Activated CD4-positive, CD25-positive, alpha-beta regulatory T cell treated with anti-CD3 and anti-CD28 coated beads, Interleukin-2, amount 50 U/mL, for 72 hours (primary cell): ENCODE data around the gene SPECC1.
"Not testable (repeated sequence)": the region's sequence is repeated elsewhere in the genome, so short reads cannot be mapped to it uniquely, and the experiment has no call there.

Source experiments
- DNase-seq: peaks from one replicate; pipeline ENCODE4 v3.0.0; 2021

Gene SPECC1

GRCh38 chr17:20071824-20072691, 62.9 kb downstream of the SPECC1 start:
- DNase-seq: no peak

DNA sequence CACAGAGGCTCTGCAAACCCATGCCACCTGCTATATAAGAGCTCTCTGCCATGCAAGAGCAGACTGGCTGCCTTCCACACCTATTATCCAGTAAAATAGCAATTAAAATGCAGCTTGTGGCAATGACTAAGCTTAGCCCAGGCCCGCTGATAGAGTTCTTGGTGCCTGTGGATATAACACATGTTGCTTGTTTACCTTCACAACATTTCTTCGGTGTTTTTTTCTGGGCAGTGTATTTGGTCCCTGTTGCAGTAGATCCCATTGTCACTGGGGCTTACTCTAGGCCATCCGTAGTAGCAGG, 63.5 kb downstream of the SPECC1 start:
- no peak for DNase-seq

GRCh38 chr17:20073055-20073979, 64.2 kb downstream of the SPECC1 start:
- DNase-seq: no peak

- DNase-seq: no peak
Measured at GRCh38 chr17:20074001-20074400, 64.8 kb downstream of the SPECC1 start.

- no peak for DNase-seq
Measured at GRCh38 chr17:20074489-20074888, 65.3 kb downstream of the SPECC1 start.

DNA sequence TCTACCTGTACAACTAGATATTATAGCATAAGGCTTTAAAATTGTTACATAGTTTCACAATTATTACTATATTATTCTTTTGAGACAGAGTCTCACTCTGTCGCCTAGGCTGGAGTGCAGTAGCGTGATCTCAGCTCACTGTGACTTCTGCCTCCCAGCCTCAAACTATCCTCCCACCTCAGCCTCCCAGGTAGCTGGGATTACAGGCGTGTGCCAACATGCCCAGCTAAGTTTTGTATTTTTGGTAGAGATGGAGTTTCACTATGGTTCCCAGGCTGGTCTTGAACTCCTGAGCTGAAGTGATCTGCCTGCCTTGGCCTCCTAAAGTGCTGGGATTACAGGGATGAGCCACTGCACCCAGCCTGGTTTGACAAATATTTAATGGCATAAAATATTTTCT, 67.0 kb downstream of the SPECC1 start:
- DNase-seq: not testable (repeated sequence)

DNA sequence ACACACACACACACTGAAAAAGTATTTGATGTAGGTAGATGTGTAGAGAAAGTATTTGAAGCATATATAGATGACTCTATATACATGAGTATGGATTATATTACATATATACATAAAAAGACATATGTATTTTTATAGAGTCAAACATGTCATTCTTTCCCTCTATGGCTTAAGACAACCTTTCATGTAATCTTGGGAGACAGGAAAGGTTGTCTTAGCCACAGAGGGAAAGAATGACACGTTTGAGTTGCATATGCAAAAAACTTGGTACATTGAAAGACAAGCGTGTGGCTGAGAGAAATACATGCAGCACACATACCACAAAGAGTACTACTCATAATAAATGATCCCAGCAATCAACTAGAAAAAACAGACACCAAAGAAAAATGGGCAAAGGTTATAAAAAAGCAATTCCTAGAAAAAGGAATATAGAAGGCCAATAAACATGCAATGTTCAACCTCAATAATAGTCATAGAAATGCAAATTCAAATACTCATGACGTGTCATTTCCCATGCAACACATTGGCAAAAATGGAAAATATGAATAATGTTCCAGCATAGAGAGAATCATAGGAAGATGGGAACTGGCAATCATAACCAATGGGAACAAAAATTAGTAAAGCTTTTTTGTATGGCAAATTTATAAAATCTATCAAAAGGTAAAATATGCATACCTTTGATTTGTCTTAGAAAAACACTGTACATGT, 69.0 kb downstream of the SPECC1 start:
- DNase-seq: no peak

DNA sequence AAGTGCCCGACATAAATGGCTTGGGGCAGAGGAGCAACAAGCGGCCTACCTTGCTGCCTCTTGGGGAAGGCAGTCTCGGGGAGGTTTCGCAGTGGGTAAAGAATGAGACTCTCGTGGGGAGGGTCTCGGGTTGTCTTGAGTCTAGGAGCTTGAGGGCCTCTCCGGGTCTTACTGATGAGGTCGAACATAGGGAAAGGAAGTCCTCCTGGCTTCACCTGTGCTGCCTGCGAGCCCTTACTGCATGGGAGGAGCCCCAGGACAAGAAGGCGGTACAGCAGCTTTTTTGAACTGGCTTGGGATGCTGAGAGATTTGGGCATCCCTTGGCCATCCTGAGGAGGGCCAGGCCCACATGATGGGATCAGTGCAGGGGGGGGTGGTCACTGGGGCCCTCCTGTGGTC, 71.4 kb downstream of the SPECC1 start:
- no peak for DNase-seq

DNA sequence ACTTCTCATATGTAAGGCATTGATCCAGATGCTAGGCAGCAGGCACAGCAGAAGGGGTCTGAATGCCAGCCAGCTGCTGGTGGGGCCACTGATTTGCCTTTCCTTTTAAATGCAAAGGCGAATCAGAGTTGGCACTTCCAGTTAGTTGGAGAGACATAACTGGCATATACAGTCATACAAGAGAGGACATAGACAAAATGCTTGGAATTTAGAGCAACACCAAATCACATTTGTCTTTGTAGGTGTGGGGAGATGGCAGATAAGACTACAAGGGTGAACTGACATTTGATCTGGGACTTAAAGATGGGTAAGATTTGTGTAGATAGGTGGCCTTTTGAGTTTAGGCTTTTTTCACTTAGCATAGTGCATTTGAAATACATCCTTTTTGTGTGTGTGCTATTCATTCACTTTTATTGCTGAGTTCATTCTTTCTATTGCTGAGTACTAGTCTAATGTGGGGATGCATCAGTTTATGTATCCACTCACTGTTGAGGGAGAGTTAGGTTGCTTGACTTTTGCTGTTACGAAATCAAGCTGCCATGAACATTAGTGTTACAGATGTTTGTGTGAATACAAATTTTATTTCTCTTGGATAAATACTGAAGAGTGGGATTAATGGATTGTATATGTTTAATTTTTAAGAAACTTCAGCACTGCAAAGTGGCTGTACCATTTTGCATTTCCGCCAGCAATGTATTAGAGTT, 74.1 kb downstream of the SPECC1 start:
- DNase-seq: no peak

- no peak for DNase-seq
Measured at GRCh38 chr17:20084621-20085282, 75.6 kb downstream of the SPECC1 start.

DNA sequence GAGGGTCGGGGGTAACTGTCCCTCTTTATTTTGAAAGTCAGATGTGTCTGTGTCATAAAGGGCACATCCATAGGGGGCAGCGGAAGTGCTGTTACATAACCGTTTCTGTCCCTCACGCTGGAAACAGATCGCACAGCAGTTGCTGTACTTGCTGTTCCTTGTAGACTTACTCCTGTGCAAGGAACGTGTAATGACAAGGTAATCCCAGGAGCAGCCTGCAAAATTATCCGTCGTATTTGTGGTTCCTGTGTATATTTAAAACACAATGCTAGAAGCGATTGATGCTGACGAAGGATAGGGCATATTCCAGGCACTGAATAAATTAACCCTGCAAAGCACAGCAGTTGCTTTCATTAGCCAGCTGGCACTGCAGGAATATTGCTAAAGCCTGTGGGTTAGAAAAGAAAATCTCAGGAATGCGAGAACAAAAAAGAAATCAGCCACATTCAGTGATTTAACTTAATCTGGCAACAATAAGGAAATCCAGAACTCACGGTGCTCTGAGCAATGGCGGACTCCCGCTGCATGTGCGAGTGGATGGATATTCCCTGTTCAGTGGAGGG, 76.2 kb downstream of the SPECC1 start:
- no peak for DNase-seq

DNA sequence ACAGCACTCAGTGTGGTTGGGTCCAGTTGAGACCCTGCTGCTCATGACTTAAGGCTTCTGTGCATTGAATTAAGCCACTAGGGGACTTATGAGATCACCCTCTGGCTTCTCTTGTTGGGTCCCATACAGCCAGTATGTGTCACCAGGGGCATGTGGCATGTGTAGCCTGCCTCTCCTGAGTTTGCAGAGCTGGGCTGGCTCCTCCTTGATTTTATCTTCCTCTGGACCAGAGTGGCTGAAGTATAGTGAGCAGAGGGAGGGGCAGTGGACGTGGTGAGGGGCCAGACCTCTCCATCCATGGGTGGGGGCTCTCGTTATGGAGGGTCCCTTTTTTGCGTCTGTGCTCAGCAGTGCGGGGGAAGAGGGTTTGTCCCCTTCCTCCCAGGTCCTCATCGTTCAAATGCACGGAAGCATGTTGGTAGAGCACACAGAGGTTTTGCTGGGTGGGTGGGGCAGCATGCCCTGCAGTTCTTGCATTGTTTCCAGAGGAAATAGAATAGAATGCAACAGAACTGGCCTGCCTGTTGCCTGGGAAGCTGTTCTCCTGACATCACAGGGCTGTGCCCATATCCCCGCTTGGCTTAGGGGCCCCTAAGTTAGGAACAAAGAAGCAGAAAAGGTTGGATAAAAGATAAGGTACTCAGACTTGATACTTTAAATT, 77.4 kb downstream of the SPECC1 start:
- no peak for DNase-seq

DNA sequence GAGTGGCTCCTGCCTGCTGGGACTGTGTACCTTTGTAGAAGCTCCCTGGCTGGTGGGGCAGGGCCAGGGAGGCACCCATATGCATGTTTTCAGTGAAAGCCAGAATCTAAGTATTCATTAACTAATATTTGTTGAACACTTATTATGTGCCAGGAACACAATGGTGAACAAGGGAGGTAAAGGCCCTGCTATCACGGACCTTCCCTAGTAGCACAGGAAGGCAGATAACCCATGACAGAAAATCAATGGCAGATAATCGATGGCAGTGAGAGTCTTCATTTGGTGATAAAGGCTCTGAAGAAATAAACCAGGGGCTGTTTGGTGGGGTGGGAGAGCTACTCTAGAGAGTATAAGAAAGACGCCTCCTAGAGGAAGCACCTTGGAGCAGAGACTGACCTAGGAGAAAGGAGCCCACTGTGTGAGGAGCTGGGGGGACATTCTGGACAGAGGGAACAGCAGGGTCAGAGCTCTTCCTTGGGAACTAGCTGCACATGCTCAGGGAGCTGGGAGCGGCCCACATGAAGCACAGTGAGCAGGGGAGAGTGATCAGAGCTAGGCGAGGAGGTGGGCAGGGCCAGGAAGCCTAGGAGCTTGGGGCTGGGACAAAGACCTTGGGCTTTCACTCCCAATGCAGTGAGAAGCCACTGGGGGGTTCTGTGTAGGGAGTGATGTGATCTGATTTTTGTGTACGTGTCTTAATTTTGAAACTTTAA, 78.5 kb downstream of the SPECC1 start:
- DNase-seq: no peak

DNA sequence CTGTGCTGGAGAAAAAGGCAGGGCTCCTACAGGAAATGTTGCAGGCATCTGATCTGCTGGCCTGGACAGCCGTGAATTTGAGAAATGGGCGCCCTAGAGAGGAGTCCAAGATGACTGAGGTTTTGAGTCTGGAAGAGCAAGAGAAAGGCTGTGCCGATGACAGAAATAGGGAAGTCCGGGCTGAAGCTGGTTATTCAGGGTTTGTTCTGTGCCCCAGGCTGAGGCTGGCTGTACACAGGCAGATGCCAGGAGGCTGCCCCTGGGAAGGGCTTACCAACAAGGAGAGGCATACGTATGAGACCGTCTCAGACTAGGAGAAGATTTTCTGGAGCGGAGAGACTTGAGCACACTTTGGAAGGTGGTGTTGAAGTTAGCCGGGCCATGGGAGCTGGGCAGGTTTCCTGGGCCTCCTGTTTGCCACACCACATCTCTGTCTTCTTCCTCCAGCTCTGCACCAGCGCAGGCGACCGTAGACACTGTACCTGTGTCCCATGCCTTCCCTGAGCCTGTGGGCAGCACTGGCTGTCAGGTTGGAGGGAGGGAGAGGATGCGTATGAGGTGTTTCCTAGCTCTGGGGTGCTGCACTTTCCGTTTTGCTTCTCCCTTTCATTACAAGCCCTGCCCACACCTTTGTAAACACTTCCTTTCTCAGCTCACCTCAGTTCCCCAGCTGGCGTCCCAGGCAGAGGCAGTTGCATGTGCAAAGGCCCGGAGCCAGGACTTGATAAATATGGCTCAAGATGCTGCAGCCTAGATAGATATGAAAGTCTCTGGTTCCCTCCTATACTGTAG, 80.8 kb downstream of the SPECC1 start:
- DNase-seq: no peak

DNA sequence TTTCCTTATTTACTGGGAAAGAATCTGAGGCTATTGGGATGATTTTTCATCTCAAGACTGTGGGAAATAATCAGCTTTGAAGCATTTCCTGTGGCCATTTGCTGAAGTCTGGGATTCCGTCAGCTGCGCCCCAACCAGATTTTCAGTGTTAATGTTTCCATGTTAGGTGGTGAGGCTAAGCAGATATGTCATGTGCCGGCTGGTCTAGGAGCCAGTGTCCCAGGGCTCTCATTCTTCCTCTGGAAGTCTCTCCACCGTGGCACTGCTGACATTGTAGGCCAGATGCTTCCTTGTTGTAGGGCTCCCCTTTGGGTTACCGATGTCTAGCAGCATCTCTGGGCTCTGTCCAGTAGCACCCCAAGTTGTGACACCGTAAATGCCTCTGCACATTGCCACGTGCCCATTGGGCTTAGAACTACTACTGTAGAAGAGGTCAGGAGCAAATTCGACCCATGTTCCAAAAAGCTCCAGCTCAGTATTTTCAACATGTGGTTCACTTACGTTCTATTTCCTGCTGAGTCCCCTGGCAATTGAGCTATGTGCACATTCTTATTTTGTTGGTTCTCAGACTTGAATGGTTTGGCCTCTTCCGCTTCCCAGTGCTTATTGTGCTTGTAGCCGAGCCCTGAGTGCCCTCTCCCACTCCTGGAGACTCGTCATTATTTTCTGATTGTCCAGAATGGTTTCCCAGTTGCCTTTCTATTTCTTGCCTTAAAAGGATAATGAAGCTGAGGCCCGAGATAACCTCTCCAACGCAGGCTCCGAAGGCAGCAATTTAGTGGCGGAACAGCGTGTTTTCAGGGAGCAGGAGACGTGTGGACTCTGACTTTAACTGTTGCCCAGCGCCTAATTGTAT, 82.2 kb downstream of the SPECC1 start:
- no peak for DNase-seq

- no peak for DNase-seq
Measured at GRCh38 chr17:20092261-20092867, 83.2 kb downstream of the SPECC1 start.

DNA sequence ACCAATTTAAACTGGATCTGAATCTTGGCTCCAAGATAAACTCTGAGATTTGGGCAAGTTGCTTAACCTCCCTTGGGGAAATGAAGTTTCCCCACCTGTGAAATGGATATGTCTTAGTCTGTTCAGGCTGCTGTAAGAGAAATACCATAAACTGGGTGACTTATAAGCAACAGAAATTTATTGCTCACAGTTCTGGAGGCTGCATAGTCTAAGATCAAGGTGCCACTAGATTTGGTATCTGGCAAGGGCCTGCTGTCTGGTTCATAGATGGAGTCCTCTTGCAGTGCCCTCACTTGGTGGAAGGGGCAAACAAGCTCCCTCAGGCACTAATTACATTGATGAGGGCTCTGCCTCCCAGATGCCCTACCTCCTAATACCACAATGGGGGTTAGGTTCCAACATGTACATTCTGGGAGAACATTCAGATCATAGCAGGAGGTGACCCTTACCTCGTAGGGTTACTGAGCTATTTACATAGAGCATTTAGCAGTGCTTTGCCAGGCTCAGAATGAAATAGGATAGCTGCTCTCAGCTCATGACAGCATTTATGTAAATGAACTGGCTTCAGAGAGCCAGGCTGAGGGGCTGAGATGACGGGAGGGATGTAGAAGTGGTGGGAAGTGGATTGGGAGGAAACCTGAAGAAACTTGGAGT, 83.9 kb downstream of the SPECC1 start:
- DNase-seq: no peak

DNA sequence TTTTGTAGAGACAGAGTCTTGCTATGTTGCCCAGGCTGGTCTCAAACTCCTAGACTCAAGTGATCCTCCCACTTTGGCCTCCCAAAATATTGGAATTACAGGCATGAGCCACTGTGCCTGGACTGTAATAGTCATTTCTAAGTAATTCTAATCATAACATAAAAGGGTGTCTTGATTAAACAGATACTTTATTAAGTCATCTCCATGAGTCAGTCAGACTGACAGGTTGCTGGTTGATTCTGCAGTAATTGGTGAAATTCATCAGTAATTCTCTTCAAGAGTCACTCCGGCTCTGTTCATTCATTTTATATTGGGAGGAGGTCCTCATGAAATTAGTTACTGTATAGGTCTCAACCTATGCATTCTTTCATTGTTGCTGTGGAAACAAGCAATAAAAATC, 85.6 kb downstream of the SPECC1 start:
- no peak for DNase-seq
